HL-60/S4 treated with phorbol 12-myristate 13-acetate at 8.2 ng/mL for 4 days and 3 days (cell line): ENCODE results near the gene PRRT1B.
"Not testable (repeated sequence)": the region's sequence is repeated elsewhere in the genome, so short reads cannot be mapped to it uniquely, and the experiment has no call there.

Source experiments
- in situ Hi-C: fragments of 300-500 bp; cut with MboI; formaldehyde crosslinking; loops from 2 replicates; pipeline ENCODE4 v1.15.0; 2022; ENCODE audit warnings: low sequenced_read_pairs

Gene PRRT1B

GRCh38 chr9:131549186-131549585, 3.9 kb downstream of the PRRT1B start:
- in situ Hi-C loops, result not testable (repeated sequence)

DNA sequence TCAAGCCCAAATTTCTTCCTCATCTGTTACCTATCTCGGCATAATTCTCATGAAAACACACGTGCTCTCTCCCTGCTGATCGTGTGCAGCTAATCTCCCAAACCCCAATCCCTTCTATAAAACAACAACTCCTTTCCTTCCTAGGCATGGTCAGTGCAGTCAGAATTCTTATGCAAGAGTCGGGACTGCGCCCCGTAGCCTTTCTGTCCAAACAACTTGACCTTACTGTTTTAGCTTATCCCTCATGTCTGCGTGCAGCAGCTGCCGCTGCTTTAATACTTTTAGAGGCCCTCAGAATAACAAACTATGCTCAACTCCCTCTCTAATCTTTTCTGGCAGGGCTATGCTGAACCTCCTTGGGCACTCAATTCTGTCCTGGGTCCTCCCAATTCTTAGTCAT, 5.1 kb downstream of the PRRT1B start:
- in situ Hi-C loops, result not testable (repeated sequence)

- in situ Hi-C loops, result no loop called here
Observed at GRCh38 chr9:131552030-131552429, 6.7 kb downstream of the PRRT1B start.

DNA sequence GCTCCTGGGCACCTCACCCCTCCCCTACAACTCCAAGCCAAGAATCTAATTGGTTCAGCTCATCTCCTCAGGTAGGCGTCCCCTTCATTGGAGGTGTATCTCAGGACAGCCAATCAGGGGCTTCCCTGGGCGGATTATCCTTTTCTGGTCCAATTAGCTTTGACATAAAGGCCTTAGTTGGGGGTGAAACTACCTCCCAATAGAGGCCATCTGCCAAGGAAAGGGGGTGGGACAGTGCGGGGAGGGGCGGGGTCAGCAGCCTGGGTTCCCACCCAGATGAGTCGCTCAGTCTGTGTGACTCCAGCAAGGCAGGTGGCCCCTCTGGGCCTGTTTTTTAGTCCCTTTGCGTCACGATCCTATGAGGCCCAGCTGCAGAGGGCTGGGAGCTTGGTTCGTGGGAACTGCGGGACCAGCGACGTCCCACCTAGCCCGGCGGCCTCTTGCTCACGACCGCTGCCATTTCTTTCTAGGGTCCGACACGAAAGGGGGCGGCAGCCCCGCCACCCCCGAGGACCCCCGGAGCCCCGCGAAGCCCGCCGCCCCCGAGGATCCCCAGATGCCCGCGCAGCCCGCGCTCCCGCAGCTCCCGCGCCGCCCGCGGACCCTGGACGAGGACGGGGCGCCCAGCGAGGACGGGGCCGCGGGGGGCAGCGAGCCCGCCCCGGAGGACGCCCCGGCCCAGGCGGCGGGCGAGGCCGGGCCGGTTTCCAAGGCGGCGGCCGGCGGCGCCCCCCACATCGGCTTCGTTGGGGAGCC, 8.9 kb downstream of the PRRT1B start:
- in situ Hi-C loops, result no loop called here

GRCh38 chr9:131554843-131555351, 9.6 kb downstream of the PRRT1B start:
- in situ Hi-C loops, result no loop called here

- in situ Hi-C loops, result no loop called here
Observed at GRCh38 chr9:131555841-131556673, 10.7 kb downstream of the PRRT1B start.

- in situ Hi-C loops, result no loop called here
Observed at GRCh38 chr9:131557855-131558548, 12.7 kb downstream of the PRRT1B start.

GRCh38 chr9:131559421-131560000, 14.2 kb downstream of the PRRT1B start:
- in situ Hi-C loops, result no loop called here

DNA sequence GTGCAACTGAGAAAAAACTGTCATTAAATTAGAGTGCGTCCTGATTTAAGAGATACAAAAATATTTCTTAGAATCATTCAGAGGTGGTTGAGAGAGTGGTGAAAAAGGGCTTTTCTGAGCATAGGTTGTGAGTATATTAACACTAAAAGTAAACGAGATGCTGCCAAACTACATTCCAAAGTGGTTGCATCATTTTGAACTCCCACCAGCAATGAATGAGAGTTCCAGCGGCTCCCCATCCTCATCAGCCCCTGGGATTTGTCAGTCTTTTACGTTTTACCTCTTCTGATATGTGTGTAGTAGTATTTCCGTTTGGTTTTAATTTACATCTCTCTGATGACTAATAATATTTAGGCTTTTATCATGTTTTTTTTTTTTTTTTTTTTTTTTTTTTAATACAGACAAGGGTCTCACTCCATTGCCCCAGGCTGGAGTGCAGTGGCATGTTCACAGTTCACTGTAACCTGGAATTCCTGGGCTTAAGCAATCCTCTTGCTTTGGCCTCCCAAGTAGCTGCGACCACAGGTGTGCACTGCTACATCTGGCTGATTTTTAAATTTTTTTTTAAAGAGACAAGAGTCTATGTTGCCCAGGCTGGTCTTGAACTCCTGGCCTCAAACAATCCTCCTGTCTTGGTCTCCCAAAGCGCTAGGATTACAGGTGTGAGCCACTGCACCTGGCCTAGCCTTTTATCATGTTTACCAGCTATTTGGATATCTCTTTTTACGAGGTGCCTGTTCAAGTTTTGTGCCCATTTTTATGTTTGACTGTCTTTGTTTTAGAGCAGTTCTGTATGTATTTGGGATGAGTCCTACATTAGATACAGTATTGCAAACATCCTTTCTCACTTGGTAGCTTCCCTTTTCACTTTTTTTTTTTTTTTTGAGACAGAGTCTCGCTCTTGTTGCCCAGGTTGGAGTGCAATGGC, 17.0 kb downstream of the PRRT1B start:
- in situ Hi-C loops, result no loop called here

DNA sequence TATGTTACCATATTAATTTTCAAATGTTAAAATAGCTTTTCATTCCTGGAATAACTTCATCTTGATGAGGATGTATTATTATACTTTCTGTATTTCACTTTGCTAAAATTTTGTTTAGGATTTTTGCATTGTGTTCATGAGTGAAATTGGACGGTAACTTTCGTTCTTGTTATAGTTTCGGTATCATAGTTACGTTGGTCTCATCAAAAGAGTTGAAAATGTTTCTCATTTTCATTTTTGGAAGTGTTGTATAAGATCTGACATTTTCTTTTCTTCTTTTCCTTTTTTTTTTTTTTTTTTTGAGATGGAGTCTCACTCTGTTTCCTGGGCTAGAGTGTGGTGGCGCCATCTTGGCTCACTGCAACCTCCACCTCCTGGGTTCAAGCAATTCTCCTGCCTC, 20.0 kb downstream of the PRRT1B start:
- in situ Hi-C loops, result no loop called here

GRCh38 chr9:131566158-131566557, 20.8 kb downstream of the PRRT1B start:
- in situ Hi-C loops, result no loop called here

DNA sequence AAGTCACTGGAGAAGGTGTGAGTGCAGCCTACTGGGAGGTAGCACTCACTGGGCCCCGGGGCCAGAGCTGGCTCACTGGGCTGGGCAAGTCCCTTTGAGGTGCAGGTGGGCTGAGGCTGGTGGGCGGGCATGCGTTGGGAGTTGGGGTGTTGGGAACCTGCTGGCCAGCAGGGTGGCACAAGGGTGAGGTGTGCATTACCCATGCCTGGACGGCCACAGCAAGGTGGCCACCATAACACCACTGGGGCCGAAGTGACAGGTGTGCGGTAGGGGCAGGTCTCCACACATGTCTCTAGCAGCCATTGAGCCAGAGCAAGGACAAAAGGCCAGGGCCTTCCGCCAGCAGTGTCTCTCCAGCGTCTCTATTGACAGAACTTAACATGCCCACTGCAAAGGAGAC, 22.6 kb downstream of the PRRT1B start:
- in situ Hi-C loops, result no loop called here

DNA sequence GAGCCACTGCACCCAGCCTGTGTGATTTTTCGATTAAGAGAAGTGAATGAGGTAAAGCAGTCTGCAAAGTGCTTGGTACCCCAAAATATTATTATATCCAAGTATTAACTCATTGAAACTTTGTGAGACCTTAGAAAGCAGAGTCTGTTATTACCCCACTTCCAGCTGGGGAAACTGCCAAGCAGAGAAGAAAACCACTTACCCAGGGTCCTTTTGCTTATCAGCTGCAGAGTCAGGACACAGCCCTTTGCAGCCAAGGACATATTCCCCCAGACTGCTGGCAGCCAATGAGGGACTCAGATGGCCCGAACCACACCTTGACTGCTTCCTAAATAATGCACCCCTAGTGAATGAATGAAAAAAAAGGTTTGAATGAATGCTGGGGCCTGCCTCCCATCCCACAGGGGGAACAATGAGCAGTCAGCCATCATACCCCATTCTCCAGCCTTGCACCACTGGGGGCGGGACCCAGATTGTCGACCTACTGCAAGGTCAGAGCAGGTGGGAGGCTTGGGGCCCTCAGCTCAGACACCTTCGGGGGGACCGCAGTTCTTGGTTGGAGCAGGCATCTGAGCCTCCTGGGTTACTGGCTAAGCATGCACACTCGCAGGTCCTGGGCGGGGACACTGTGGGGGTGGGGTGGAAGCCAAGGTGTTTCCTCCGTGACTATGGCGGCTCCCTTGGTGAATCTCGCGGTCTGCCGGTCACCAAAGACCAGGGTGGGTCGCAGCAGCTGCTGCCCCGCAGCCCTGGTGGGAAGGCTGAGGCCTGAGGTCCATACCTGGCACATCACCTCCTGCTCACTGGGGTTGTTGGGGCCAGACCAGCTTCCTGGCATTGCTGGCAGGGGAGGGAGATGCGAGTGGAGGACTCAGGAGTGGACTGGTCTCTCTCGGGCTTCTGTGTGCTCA, 29.7 kb downstream of the PRRT1B start:
- in situ Hi-C loops, result no loop called here

GRCh38 chr9:131575946-131576853, 30.9 kb downstream of the PRRT1B start:
- in situ Hi-C loops, result no loop called here

DNA sequence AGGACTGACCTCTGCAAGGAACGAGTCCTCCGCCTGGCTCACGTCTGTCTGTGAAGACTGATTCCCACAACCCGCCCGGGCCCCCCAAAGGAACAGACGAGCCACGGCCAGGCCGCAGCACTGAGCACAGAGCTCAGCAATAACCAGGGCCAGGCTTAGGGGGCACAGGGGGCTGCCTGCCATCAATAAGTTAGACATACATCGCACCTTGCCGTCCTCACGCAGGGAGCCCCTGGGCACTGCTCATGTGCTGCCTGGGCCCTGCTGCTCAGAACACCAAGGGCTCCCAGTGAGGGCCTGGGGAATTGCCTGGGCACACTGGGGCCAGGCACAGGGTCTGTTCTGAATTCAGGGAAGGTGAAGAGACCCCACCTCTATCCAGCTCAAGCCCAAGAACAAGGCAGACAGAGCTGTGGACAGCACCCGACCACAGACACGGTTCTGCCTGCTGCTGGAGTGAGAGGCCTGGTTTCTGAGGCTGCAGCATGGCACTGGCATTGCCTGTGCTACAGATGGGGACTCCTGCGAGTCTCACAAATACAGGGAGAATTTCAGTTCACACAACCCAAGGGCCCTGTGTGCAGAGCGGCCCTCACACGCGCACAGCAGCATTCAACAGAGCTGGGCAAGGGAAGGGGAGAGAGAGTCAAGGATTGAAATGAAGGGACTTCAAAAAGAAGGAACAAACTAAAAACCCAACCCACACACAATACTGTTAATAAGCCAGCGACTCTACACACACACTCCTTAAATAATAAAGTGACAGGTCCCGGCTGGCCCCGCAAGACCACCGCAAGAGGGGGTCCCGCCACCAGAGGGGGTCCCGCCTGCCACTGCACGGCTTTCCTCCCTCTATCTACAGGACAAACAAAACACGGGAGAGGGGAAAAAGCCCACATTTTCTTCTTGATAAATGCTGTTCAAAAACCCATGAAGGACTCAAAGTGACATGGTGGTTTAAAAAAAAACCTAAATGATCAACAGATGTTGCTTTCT, 32.0 kb downstream of the PRRT1B start:
- in situ Hi-C loops, result no loop called here

GRCh38 chr9:131578021-131578420, 32.7 kb downstream of the PRRT1B start:
- in situ Hi-C loops, result no loop called here
